NK-92 treated with Interleukin-12 subunit alpha and Interleukin-12 subunit beta, amount 100 ng/mL, for 24 hours (cell line): ENCODE measurements around the gene PRCD.
"Not testable (repeated sequence)": the region's sequence is repeated elsewhere in the genome, so short reads cannot be mapped to it uniquely, and the experiment has no call there.

Experiments used
- DNase-seq: peaks from one replicate; lab custom pipeline; 2025; lab: John Stamatoyannopoulos, UW

The PRCD gene

DNA sequence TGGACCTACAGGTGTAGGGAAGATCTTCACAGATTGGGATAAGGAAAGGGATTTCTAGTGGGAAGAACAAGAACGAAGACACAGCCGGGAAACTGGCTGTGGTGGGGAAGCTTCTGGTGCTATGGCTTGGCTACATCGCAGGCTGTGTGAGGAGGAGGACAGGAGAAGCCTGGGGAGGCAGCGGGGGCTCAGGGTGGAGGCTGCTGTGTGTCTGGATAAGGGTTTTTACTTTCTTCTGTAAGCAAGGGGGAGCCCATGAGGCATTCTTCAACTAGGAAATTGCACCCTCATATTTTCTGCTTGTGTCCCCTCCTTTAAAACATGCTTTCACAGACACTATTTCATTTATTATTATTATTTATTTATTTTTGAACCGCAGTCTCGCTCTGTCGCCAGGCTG, 35.7 kb upstream of the PRCD start:
- DNase-seq: no peak

DNA sequence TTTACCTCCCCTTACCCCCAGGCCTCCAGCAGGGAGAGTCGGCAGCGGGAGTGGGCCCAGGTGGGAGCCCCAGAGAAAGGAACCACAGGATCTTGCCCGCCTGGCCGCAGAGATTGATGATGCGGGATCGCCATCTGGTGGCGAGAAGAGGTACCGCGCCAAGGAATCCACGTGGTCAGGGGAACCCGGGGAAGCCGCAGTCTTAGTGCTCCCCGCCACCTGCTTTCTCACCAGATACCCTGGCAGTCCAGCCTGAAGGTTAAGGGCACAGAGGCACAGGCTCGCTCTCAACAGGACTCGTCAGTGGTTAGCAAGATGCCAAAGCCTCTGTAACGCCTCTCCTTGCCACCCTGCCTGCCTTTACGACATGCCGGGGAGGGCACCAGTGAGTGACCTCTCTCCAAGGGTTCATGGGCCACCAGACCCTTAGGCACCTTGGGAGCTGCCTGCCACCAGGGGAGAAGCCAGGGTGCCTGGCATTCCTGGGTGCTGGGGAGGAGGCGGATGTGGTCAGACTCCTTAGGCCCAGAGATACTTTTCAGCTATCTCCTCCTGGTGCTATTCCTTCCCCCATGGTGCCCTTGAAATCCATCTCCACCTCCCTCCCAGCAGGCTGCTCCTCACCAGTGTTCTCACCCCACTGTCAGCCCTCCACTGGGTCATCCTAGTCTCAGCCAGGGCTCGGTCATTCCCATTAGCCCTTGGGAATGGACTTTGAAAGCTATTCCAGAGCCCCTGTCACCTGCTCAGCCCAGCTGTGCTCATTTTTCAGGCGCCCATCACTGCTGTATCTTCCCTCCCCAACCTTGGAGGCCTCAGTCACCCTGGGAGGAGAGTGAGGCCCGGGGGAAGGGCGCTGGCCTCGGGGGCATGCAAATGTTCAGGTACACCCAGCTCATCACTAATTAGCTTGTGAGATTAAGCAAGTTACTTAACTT, 33.2 kb upstream of the PRCD start:
- peak; percentile 64 for DNase-seq

DNA sequence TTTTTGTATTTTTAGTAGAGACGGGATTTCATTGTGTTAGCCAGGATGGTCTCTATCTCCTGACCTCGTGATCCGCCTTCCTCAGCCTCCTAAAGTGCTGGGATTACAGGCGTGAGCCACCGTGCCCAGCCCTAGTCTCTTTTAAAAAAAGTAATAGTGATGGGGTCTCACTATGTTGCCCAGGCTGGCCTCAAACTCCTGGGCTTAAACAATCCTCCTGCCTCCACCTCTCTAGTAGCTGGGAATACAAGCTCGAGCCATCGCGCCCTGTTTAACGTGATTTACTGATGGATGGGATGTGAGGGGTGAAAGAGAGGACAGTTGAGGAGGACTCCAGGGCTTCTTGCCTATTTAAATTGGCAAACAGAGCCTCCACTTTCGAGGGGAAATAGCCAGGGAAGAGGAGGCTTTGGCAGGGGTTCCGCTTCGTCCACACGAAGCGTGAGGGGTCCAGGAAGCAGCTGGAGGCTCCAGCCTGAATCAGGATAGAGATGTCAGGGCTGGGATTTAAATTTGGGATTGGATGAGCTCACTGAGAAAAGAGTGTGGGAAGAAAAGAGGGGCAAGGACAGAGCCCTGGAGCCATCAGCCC, 31.3 kb upstream of the PRCD start:
- DNase-seq: not testable (repeated sequence)

DNA sequence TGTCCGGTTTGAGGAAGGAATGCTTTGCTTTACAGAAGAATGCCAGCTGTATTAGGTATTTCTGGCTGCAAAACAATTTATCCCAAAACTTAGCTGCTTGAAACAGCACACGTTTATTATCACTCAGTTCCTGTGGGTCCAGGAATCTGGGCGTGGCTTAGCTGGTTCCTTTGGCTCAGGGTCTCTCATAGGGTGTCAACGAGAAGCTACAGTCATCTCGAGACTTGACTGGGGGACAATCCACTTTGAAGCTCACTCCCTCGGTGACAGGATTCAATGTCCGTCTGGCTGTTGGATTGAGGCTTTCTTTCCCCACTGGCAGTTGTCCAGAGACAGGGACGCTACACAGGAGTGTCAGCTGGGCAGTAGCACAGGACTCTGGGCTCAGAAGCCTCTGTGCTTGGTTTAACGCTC, 29.0 kb upstream of the PRCD start:
- no peak for DNase-seq

DNA sequence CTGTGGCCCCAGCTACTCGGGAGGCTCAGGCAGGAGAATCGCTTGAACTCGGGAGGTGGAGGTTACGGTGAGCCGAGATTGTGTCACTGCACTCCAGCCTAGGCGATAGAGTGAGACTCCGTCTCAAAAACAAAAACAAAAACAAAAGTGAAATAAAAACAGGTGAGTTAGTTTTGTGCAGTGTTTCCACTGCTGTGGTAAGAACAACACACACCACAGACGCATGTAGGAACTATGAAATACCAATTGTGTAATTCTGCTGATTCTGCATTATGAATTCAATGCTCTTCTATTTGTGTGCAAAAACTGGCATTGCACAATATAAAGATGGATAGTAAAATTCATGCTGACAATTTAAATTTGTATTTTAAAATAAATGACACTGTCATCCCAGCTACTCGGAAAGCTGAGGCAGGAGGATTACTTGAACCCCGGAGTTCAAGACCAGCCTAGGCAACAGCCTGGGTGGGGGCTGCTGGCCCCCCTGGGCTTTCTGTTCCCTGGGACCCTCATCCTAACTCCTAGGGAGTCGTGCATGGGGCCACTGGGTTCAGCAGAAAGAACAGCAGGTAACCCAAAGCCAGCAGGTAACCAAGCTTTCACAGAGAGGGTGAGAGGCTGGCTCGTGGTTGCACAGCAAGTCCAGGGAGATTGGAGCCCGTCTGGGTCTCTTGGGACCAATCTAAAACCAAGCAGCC, 28.0 kb upstream of the PRCD start:
- DNase-seq: no peak

DNA sequence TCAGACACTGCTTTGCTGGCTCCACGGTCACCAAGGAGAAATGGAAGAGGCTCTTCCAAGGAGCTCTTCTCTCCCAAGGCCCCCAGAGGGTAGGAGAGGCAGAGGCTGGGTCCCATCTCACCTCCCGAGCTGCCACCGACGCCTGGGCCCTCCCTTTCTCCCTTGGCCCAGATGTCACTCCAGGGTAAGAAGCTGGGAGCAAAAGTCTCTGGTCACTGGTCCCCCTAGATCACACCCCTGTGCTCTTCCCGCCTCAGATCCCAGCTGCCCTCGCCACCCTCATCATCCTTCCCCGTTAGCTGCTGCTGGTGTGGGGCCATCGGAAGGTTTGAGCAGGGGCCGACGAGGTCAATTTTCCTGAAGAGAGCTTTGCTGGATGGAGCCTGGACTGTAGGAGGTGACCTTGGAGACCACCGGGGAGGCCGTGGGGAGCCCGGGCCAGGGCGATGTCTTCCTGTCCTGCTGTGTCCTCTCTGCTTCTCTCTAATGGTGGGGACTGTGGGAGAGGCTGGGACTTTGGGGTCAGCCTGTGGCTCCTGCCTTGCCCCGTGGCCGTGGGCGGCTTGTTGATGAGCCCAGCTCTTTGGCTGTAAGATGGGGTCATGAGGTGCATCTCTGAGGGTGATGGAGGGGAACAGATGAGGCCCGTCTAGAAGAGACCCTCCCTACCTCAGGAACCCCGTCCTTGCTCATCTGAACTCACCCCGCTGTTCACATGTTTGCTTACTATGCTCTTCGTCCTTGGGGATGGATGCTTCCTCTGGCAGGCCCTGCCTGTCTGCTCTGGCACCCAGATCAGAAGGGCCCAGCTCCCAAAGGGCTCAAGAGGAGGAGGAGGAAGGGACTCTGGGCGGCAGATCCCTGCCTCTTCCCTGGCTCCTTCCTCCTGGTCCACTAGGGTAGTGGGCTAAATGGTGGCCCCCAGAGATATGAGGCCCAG, 27.2 kb upstream of the PRCD start:
- DNase-seq: no peak

DNA sequence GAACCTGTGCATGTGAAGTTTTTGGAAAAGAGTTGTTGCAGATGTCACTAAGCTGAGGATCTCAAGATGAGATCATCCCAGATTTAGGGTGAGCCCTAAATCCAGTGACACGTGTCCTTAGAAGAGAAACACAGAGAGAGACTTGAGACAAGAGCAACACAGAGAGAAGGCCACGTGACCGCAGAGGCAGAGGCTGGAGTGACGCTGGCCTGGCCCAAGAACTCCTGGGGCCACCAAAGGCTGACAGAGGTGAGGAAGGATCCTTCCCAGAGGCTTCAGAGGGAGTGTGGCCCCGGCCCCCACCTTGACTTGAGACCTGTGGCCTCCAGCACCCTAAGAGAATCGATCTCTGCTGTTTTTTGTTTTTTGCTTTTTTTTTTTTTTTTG, 26.5 kb upstream of the PRCD start:
- DNase-seq: no peak

DNA sequence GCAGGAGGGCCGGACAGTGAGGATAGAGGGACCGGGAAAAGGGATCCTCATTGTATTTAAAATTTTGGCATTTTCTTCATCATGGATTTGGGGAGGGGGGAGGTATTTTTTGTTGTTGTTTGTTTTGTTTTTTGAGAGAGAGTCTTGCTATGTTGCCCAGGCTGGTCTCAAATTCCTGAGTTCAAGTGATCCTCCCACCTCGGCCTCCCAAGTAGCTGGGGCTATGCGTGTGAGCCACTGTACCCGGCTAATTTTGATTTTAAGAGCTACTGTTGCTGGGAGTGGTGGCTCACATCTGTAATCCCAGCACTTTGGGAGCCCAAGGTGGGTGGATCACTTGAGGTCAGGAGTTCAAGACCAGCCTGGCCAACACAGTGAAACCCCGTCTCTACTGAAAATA, 25.5 kb upstream of the PRCD start:
- DNase-seq: not testable (repeated sequence)

DNA sequence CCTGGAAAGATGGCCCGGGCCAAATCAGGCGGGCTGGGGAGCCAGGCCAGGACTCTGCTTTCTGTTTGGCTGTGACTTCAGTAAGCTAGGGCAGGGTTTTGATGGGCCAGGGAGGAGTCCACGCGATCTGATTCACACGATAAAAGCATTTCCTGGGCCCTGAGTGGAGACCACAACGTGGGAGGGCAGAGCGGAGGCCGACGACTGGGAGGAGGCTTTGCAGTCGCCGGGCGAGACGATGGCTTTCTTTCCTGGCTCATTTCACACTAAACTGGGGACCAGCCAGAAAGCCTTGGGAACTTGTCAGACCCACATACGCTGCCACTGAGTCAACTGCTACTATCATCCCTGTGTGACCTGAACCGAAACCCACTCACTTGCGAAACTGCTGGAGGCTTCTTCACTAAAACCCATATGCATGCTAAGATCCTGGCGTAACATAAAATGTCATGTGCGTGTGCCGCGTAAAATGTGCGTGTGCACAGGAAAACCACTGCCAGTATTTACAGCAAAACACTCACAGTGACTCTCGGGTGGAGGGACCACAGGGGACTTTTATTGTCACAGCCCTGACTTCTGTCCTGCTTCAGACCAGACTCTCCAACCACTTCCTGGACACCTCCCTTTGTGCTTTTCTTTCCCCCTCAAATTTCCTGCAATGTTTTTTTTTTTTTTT, 24.4 kb upstream of the PRCD start:
- peak; percentile 82 for DNase-seq

DNA sequence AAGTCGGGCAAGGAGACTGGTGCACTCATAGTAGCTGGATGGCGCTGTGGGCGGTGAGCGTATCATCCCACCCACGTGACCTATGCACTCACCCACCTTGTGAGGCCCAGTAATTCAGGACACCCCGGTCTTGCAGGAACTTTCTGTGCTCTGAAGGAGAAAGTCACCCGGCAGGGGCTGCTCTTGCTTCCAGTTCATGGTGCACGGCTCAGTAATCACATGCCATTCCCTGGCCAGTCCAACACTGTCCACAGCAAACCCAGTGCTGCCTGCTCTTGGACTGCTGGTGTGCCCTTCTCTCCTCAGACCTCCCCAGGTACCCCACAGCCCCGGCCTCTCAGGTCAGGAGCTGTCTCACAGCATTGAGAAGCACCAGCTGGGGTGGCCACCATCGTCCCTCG, 22.2 kb upstream of the PRCD start:
- DNase-seq: no peak

DNA sequence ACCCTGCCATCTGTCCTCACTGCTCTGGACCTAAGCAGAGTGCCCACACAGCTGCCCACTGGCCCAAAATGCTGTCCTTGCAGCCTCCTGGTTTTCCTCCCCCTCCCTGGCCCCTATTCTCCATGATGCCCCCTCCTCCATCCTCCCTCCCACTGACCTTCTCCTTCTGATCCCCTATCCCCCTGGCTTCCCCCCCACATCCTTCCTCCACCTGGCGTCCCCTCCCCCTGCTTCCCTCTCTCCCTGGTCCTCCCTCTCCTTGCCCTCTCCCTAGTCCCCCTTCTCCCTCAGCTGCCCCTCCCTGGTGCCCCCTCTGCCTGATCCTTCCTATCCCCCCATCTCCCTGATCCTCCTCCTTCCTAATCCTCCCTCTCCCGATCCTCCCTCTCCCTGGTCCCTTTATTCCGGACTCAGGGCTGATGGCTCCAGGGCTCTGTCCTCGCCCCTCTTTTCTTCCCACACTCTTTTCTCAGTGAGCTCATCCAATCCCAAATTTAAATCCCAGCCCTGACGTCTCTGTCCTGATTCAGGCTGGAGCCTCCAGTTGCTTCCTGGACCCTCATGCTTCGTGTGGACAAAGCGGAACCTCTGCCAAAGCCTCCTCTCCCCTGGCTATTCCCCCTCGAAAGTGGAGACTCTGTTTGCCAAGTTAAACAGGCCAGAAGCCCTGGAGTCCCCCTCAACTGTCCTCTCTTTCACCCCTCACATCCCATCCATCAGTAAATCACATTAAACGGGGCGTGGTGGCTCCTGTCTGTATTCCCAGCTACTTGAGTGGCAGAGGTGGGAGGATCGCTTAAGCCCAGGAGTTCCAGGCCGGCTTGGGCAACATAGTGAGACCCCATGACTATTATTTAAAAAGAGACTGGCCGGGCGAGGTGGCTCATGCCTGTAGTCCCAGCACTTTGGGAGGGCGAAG, 20.5 kb upstream of the PRCD start:
- DNase-seq: no peak

DNA sequence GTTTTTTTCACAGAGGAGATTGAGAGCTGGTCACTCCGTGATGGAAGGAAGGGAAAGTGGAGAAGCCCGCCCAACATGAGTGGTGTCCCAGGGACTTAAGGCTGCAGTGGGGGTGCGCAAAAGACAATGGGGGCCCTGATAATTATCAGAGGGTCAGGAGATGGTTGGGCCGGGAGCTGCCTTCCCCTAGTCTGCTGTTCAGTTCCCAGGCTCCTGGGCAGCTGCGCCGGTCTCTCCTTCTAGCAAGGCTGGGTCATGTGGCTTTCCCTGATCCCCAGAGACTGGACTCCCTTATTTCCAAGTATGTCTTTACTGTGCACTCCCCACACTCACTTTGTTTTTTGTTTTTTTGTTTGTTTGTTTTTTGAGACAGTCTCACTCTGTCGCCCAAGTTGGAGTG, 18.6 kb upstream of the PRCD start:
- DNase-seq: no peak

DNA sequence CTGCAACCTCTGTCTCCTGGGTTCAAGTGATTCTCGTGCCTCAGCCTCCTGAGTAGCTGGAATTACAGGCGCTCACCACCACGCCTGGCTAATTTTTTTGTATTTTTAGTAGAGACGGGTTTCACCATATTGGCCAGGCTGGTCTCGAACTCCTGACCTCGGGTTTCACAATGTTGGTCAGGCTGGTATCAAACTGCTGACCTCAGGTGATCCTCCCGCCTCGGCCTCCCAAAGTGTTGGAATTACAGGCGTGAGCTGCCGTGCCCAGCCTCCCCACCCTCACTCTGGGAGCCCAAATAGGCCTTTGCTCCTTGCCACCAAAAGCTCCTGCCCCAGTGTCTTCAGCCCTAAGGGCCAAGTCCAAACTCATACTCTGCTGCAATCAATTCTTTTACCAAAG, 18.2 kb upstream of the PRCD start:
- DNase-seq: not testable (repeated sequence)

DNA sequence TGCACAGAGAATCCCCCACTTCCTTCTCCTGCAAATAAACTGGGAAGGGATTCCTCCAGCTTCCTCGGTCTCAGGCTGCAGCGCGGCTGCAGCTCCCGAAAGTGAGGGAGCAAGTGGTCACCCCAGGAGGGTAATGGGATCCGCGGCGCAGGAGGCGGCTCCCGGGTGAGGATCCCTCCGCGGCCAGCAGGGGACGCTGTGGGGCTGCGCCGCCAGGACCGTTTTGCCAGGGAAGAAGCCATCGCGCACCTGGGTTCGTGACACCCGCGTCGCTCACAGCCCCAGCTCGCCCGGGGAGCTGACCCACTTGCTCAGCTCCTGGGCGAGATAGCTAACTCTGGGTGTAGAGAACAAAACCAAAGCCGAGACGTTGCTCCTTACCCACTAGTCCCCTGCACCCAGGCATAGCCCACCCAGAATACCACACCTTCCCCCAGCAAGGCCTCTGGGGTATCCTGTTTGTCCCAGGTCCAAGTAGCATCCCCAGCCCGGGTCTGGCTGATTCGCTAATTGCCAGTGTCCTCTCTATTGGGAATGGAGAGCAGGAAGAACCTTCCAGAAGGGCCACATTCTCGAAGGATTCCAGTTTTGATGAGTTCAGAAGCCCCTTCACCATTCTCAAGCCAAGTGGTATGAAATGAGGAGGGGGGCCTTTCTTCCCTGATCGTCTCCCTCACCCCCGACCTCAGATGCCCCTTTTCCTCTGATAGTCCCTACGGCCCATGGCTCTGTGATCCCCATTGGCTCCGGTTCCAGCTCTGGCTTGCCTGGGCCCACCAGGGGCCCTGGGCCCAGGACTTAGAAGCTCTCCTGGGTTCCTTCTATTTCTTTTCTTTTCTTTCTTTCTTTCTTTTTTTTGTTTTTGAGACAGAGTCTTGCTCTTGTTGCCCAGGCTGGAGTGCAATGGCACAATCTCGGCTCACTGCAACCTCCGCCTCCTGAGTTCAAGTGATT, 16.5 kb upstream of the PRCD start:
- no peak for DNase-seq

DNA sequence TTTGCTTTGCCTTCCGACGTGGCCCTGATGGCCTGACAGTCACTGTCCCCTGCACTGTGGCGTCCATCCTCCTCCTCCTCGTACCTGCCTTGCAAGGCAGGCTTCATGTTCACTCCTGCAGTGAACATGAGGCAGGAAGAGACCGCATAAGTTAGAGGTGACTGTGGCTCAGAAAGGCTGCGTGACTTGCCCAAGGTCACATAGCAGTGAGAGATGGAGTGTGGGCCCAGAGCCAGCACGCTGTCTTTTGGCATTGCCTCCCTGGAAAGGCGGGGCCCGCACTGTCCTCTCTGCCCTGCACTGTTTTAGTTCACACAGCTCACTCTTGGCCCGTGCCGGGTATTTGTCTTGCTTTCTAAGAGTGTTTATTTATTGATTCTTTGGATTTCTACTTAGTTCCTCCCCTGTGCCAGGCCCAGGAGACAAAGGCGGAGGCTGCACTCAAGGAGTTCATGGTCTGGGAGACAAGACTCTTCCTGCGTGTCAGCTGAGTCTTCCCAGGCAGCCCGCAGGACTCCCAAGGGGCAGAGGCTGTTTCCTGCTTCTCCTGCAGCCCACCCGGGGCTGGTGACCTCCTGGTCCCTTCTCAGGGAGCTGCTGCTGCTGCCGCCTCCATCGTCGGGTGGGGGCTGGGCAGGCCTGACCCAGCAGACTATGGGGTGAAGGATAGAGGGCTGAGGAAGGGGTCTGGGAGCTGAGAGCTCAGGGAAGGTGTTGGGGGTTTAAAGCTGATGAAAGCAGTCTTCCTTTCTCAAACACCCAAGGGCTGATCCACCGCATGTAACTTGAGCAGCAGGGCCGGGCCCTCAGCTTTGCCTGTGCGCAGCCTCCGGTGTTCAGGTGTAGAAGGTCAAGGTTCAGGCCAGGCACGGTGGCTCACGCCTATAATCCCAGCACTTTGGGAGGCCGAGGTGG, 15.0 kb upstream of the PRCD start:
- no peak for DNase-seq

DNA sequence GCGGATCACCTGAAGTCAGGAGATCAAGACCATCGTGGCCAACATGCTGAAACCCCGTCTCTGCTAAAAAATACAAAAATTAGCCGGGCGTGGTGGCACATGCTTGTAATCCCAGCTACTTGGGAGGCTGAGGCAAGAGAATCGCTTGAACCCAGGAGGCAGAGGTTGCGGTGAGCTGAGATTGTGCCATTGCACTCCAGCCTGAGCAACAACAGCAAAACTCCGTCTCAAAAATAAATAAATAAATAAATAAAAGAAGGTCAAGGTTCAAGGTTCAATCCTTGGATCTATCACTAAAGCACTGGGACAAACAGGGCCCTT, 14.4 kb upstream of the PRCD start:
- not testable (repeated sequence) for DNase-seq

DNA sequence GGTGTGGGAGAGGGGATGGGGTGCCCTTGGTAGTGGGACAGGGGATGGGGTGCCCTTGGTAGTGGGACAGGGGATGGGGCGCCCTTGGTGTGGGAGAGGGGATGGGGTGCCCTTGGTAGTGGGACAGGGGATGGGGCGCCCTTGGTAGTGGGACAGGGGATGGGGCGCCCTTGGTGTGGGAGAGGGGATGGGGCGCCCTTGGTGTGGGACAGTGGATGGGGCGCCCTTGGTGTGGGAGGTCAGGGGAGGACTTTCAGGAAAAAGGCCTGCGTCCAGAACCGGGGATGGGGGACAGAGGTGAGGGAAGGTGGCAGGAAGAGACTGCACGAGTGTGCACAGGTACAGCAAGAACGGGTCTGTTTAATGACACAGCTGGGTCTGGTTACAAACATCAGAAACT, 12.8 kb upstream of the PRCD start:
- not testable (repeated sequence) for DNase-seq
